ENCODE results near the gene EEFSEC.

EEFSEC gene

DNA sequence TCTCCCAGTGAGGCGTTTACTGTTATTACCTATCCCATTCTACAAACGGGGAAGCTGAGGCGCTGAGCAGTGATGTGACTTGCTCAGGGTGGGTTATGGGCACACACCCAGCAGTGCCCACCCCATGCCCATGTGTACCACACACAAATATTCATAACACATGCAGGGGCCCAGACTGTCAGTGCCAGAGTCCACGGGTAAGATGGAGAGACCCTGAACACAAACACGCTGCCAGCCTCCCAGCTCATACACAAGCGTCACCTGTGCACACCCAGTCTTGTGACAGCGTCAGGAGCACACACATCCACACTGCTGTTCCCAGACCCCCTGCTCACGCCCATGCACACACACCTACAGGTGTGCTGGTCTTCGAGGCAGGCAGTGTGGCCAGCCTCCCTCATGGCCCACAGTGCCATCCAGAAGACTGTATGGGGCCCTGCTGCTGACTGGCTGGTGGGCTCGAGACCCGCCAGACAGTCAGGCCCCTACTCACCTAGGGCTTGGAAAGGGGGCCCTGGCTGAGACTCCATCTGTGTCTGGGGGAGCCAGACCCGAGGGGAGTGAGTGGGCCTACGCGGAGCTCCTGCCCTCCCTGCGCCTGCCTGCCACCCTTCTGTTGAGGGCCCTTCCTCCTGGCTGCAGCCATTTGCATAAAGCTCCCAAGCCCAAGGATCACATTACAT lies 274.0 kb downstream of the EEFSEC start:
- no peak overlapping the region for H3K27ac ChIP-seq (ENCODE audit: low read depth, low read length, severe bottlenecking)
- no peaks in the 10 kb centered on the region for H3K36me3 ChIP-seq (ENCODE audit: control insufficient read depth, insufficient read depth, low read length)
- H3K9me3 ChIP-seq (ENCODE audit: control insufficient read depth, low read length): no peaks in the 10 kb centered on the region
- 75 to 86% methylated on average over 11 to 12 of the region's 15 CpGs for WGBS, 2 experiments (ENCODE audit: insufficient coverage in 2 of 2)
- peaks cover 6% of the 10 kb centered on the region for H3K4me1 ChIP-seq (ENCODE audit: control insufficient read depth, insufficient read depth, low read length, poor library complexity, severe bottlenecking)
- no peak overlapping the region for H3K4me3 ChIP-seq (ENCODE audit: extremely low read depth, insufficient read depth, low read length, poor library complexity, severe bottlenecking)

- H3K36me3 ChIP-seq (ENCODE audit: control insufficient read depth, insufficient read depth, low read length): no peaks in the 10 kb centered on the region
- H3K27ac ChIP-seq (ENCODE audit: low read depth, low read length, severe bottlenecking): no peak overlapping the region
- WGBS, 2 experiments (ENCODE audit: insufficient coverage in 2 of 2): 75 to 78% methylated on average over 16 to 18 of the region's 19 CpGs
- peaks cover 11% of the 10 kb centered on the region for H3K4me1 ChIP-seq (ENCODE audit: control insufficient read depth, insufficient read depth, low read length, poor library complexity, severe bottlenecking)
- H3K4me3 ChIP-seq (ENCODE audit: extremely low read depth, insufficient read depth, low read length, poor library complexity, severe bottlenecking): no peak overlapping the region
- H3K9me3 ChIP-seq (ENCODE audit: control insufficient read depth, low read length): no peaks in the 10 kb centered on the region
Measured at GRCh38 chr3:128427872-128428822, 274.9 kb downstream of the EEFSEC start.

DNA sequence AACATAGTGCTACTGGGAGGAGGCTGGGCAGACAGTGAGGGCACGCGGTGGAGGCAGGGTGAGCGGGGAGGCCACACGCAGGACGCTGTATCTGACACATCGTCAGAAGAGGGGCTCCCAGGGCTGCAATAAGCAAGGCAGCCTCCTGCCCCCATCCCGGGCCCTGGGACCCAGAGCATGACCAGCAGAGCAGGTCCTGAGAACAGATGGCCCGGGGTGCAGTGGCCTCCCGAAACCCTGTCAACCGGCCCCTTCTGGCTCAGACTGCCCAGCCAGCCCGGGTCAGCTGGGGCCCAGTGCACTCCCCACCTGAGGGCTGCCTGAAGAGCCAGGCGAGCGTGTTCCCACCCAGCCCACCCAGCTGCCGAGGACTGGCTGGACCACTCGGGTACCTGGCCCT lies 276.0 kb downstream of the EEFSEC start:
- 85 to 93% methylated on average over 11 to 15 of the region's 15 CpGs for WGBS, 2 experiments (ENCODE audit: insufficient coverage in 2 of 2)
- no peaks in the 10 kb centered on the region for H3K9me3 ChIP-seq (ENCODE audit: control insufficient read depth, low read length)
- no peaks in the 10 kb centered on the region for H3K36me3 ChIP-seq (ENCODE audit: control insufficient read depth, insufficient read depth, low read length)
- peaks cover 13% of the 10 kb centered on the region for H3K4me1 ChIP-seq (ENCODE audit: control insufficient read depth, insufficient read depth, low read length, poor library complexity, severe bottlenecking)
- H3K27ac ChIP-seq (ENCODE audit: low read depth, low read length, severe bottlenecking): no peak overlapping the region
- H3K4me3 ChIP-seq (ENCODE audit: extremely low read depth, insufficient read depth, low read length, poor library complexity, severe bottlenecking): no peak overlapping the region

DNA sequence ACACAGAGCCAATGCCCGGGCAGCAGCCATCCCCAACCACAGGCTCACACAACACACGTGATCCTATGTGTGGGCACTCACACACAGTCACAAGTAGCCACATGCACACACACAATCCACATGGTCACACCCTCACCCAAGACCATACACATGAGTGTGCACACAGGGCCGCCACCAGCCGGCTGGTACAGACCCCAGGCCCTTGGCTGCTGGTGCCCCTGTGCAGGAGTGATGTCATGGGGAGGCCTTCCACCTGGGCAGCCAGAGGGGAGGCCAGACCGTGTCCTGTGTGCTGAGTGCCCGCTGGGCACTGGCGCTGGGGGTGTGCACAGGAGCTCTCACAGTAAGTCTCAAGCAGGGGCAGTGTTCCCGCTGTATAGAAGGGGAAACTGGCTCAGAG lies 276.5 kb downstream of the EEFSEC start:
- H3K27ac ChIP-seq (ENCODE audit: low read depth, low read length, severe bottlenecking): no peak overlapping the region
- H3K9me3 ChIP-seq (ENCODE audit: control insufficient read depth, low read length): no peaks in the 10 kb centered on the region
- no peaks in the 10 kb centered on the region for H3K36me3 ChIP-seq (ENCODE audit: control insufficient read depth, insufficient read depth, low read length)
- no peak overlapping the region for H3K4me3 ChIP-seq (ENCODE audit: extremely low read depth, insufficient read depth, low read length, poor library complexity, severe bottlenecking)
- peaks cover 15% of the 10 kb centered on the region for H3K4me1 ChIP-seq (ENCODE audit: control insufficient read depth, insufficient read depth, low read length, poor library complexity, severe bottlenecking)
- 88 to 89% methylated on average over 5 to 6 of the region's 8 CpGs for WGBS, 2 experiments (ENCODE audit: insufficient coverage in 2 of 2)

GRCh38 chr3:128430301-128430700 lies 277.0 kb downstream of the EEFSEC start:
- Histone ChIP-seq H3K9me3 (ENCODE audit: control insufficient read depth, low read length) (no peaks in the 10 kb centered on the region), H3K4me1 (ENCODE audit: control insufficient read depth, insufficient read depth, low read length, poor library complexity, severe bottlenecking) (peaks cover 19% of the 10 kb centered on the region), H3K4me3 (ENCODE audit: extremely low read depth, insufficient read depth, low read length, poor library complexity, severe bottlenecking) (no peak overlapping the region), H3K27ac (ENCODE audit: low read depth, low read length, severe bottlenecking) (no peak overlapping the region), H3K36me3 (ENCODE audit: control insufficient read depth, insufficient read depth, low read length) (no peaks in the 10 kb centered on the region)
- WGBS, 2 experiments (ENCODE audit: insufficient coverage in 2 of 2): 59 to 67% methylated on average over 8 to 10 of the region's 10 CpGs

- no peak overlapping the region for H3K27ac ChIP-seq (ENCODE audit: low read depth, low read length, severe bottlenecking)
- H3K4me3 ChIP-seq (ENCODE audit: extremely low read depth, insufficient read depth, low read length, poor library complexity, severe bottlenecking): no peak overlapping the region
- H3K9me3 ChIP-seq (ENCODE audit: control insufficient read depth, low read length): no peaks in the 10 kb centered on the region
- peaks cover 20% of the 10 kb centered on the region for H3K4me1 ChIP-seq (ENCODE audit: control insufficient read depth, insufficient read depth, low read length, poor library complexity, severe bottlenecking)
- H3K36me3 ChIP-seq (ENCODE audit: control insufficient read depth, insufficient read depth, low read length): no peaks in the 10 kb centered on the region
- WGBS, 2 experiments (ENCODE audit: insufficient coverage in 2 of 2): 81 to 82% methylated on average over 8 of the region's 8 CpGs
Measured at GRCh38 chr3:128430731-128431130, 277.4 kb downstream of the EEFSEC start.

DNA sequence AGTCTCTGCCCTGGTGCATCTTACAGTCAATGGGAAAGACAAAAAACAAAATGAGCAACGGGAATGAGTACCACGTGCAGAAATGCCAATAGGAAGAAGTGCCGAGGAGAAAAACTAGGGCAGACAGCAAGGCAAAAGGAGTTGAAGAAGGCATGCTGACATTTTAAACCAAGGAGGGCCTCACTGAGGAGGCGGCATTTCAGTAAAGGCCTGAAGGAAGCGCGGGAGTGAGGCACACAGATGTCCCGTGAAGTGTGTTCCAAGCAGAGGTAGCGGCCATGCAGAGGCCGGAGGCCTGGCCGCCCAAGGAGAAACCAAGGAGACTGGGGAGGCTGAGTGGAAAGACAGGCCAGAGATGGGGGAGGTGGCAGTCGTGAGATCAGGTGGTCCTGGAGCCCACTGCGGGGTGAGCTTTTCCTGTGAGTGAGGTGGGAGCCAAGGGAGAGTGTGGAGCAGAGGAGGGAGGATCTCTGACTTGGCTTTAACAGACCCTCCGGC lies 278.6 kb downstream of the EEFSEC start:
- Histone ChIP-seq H3K36me3 (ENCODE audit: control insufficient read depth, insufficient read depth, low read length) (no peaks in the 10 kb centered on the region), H3K4me3 (ENCODE audit: extremely low read depth, insufficient read depth, low read length, poor library complexity, severe bottlenecking) (no peak overlapping the region)
- WGBS, 2 experiments (ENCODE audit: insufficient coverage in 2 of 2): 35 to 41% methylated on average over 13 of the region's 13 CpGs

GRCh38 chr3:128432301-128432970 lies 279.2 kb downstream of the EEFSEC start:
- Histone ChIP-seq H3K27ac (ENCODE audit: low read depth, low read length, severe bottlenecking) (no peak overlapping the region), H3K4me3 (ENCODE audit: extremely low read depth, insufficient read depth, low read length, poor library complexity, severe bottlenecking) (peak overlapping the region; percentile 28), H3K9me3 (ENCODE audit: control insufficient read depth, low read length) (no peaks in the 10 kb centered on the region), H3K4me1 (ENCODE audit: control insufficient read depth, insufficient read depth, low read length, poor library complexity, severe bottlenecking) (peaks cover 15% of the 10 kb centered on the region), H3K36me3 (ENCODE audit: control insufficient read depth, insufficient read depth, low read length) (no peaks in the 10 kb centered on the region)
- WGBS, 2 experiments (ENCODE audit: insufficient coverage in 2 of 2): 4 to 5% methylated on average over 22 to 33 of the region's 43 CpGs

More for the DNA sequence above, 278.6 kb downstream of the EEFSEC start:
- Histone ChIP-seq H3K4me1 (ENCODE audit: control insufficient read depth, insufficient read depth, low read length, poor library complexity, severe bottlenecking) (peaks cover 15% of the 10 kb centered on the region), H3K27ac (ENCODE audit: low read depth, low read length, severe bottlenecking) (no peak overlapping the region), H3K9me3 (ENCODE audit: control insufficient read depth, low read length) (no peaks in the 10 kb centered on the region)

DNA sequence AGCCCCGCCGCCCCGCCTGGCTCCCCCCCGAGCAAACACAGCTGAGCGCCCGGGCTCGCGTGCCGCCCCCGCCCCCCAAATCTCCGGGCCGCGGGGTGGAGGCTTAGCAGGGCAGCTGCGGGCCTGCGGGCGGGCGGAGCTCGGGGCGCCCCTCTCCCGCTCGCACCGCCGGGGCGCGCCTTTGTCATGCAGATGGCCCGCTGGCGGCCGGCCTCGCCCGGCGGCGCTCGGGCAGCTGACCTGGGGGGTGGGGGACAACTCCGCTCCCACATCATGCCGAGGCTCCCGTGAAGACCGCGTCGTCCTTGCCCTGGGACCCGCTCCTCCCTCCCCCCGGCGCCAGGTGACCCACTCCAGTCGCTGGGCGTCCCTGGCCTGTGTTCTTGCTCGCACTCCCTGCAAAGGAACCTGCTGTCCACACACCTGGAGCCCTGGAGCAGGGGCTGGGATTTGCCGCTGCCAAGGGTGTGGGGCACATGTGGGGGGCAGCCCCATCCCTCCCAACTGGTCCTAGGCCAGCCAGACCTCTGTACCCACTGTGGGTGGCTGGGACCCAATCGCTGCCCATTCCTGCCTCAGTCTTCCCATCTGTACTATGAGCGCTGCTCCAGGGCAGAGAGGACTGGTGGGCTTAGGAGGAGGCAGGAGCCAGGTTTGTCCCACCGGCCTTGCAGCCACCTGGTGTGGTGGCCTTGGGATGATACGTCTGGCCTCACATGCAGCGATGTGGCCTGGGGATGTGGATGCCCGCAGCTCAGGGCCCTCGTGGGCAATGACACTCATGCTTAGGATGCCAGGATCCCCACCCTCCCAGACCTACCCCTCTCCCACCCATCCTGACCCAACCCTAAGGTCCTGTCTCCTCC lies 279.9 kb downstream of the EEFSEC start:
- Histone ChIP-seq H3K27ac (ENCODE audit: low read depth, low read length, severe bottlenecking) (no peak overlapping the region), H3K4me1 (ENCODE audit: control insufficient read depth, insufficient read depth, low read length, poor library complexity, severe bottlenecking) (peaks cover 15% of the 10 kb centered on the region), H3K9me3 (ENCODE audit: control insufficient read depth, low read length) (no peaks in the 10 kb centered on the region), H3K4me3 (ENCODE audit: extremely low read depth, insufficient read depth, low read length, poor library complexity, severe bottlenecking) (peak overlapping the region; percentile 28), H3K36me3 (ENCODE audit: control insufficient read depth, insufficient read depth, low read length) (no peaks in the 10 kb centered on the region)
- 8 to 11% methylated on average over 33 to 36 of the region's 53 CpGs for WGBS, 2 experiments (ENCODE audit: insufficient coverage in 2 of 2)

DNA sequence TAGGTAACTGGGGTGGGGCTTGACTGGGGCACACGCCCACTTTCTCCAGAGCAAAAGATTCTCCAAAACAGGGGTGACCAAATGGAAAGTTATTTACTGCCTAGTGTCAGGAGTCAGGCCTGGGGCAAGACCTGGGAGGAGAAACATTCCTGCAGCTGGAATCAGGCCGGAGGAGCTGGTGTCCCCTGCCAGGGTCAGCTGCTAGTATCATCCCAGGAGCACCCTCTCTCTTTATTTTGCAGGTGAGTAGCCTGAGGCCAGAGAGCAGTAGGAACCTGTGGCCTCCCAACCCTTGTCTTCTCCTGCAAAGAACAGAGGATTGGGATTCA lies 280.5 kb downstream of the EEFSEC start:
- Histone ChIP-seq H3K9me3 (ENCODE audit: control insufficient read depth, low read length) (no peaks in the 10 kb centered on the region), H3K36me3 (ENCODE audit: control insufficient read depth, insufficient read depth, low read length) (no peaks in the 10 kb centered on the region), H3K4me3 (ENCODE audit: extremely low read depth, insufficient read depth, low read length, poor library complexity, severe bottlenecking) (no peak overlapping the region), H3K4me1 (ENCODE audit: control insufficient read depth, insufficient read depth, low read length, poor library complexity, severe bottlenecking) (peaks cover 15% of the 10 kb centered on the region), H3K27ac (ENCODE audit: low read depth, low read length, severe bottlenecking) (no peak overlapping the region)
- 33 to 57% methylated on average over 1 to 2 of the region's 2 CpGs for WGBS, 2 experiments (ENCODE audit: insufficient coverage in 2 of 2)
